SU-DHL-6 (cell line): ENCODE measurements around the gene ACTN1.

ENCODE experiments used
- H2AFZ ChIP-seq: fragments of 200-600 bp; sonication (generic); 2 replicates; pipeline ENCODE4 v1.6.1; 2014; ENCODE audit warnings: low read depth, mild to moderate bottlenecking, moderate library complexity, mixed read lengths, antibody characterized with exemption, low read length; ENCODE audit not compliant: severe bottlenecking
- H3F3A ChIP-seq: fragments of 200-600 bp; shearing (Covaris generic); 2 replicates; pipeline ENCODE4 v1.6.0; 2016; ENCODE audit warnings: antibody characterized with exemption, mild to moderate bottlenecking; ENCODE audit not compliant: insufficient read depth
- H3K27ac ChIP-seq: fragments of 200-600 bp; sonication (generic); 2 replicates; pipeline ENCODE4 v1.5.1; 2016; ENCODE audit warnings: low read depth, mild to moderate bottlenecking, low read length, moderate library complexity, mixed read lengths
- H3K27me3 ChIP-seq: fragments of 200-600 bp; sonication (generic), shearing (Covaris generic); 2 replicates; pipeline ENCODE4 v1.6.0; 2014; ENCODE audit warnings: mild to moderate bottlenecking, low read length
- H3K36me3 ChIP-seq: fragments of 200-600 bp; sonication (generic); 2 replicates; pipeline ENCODE4 v1.6.1; 2014; ENCODE audit warnings: mild to moderate bottlenecking, low read length, mixed read lengths
- H3K4me2 ChIP-seq: fragments of 300-600, 200-600 bp; shearing (Covaris generic), sonication (generic); 2 replicates; pipeline ENCODE4 v1.6.0; 2014; ENCODE audit warnings: low read length, low read depth, mild to moderate bottlenecking; ENCODE audit not compliant: poor library complexity, severe bottlenecking
- H3K4me3 ChIP-seq: fragments of 200-600 bp; sonication (generic); 2 replicates; pipeline ENCODE4 v1.5.1; 2014; ENCODE audit warnings: antibody characterized with exemption, low read length, mild to moderate bottlenecking, mixed read lengths; ENCODE audit not compliant: insufficient read depth, poor library complexity, severe bottlenecking
- H3K79me2 ChIP-seq: fragments of 200-600 bp; sonication (generic); 2 replicates; pipeline ENCODE4 v1.6.1; 2014; ENCODE audit warnings: mild to moderate bottlenecking, low read length, moderate library complexity; ENCODE audit not compliant: insufficient read depth
- H3K9ac ChIP-seq: fragments of 200-600 bp; sonication (generic); 2 replicates; pipeline ENCODE4 v1.7.0; 2014; ENCODE audit warnings: mild to moderate bottlenecking, low read length
- H3K9me2 ChIP-seq: fragments of 200-600 bp; sonication (generic); replicated peaks from 2 replicates; pipeline ENCODE4 v1.6.1; 2014; ENCODE audit warnings: low read length; ENCODE audit not compliant: insufficient read depth
- H3K9me3 ChIP-seq: fragments of 200-600 bp; sonication (generic); 2 replicates; pipeline ENCODE4 v1.6.1; 2014; ENCODE audit warnings: low read length, mixed read lengths; ENCODE audit not compliant: insufficient read depth
- H4K20me1 ChIP-seq: fragments of 200-600 bp; sonication (generic); 2 replicates; pipeline ENCODE4 v1.6.1; 2014; ENCODE audit warnings: low read depth, mild to moderate bottlenecking, antibody characterized with exemption, low read length, moderate library complexity, mixed read lengths
- CTCF ChIP-seq: fragments of 200-600 bp; sonication (generic); IDR thresholded peaks from one replicate; pipeline ENCODE4 v1.5.1; 2017; ENCODE audit warnings: antibody characterized with exemption, mild to moderate bottlenecking, low read length, moderate library complexity; ENCODE audit not compliant: insufficient read depth, poor library complexity, severe bottlenecking
- EZH2phosphoT487 ChIP-seq: fragments of 200-600 bp; sonication (generic), shearing (Covaris generic); conservative IDR thresholded peaks from 2 replicates; pipeline ENCODE4 v1.6.1; 2018; ENCODE audit warnings: mild to moderate bottlenecking, antibody characterized with exemption, low read length, moderate library complexity, mixed read lengths

The ACTN1 gene

GRCh38 chr14:68834816-68835215 lies 144.3 kb downstream of the ACTN1 start:
- H3K9me2 ChIP-seq = no peaks in the 10 kb centered on the region
- H3K27me3 ChIP-seq = no peaks in the 10 kb centered on the region
- H2AFZ ChIP-seq = no peak overlapping the region
- no peaks in the 10 kb centered on the region for H3K36me3 ChIP-seq
- H3K9me3 ChIP-seq = peaks cover 10% of the 10 kb centered on the region
- no peak overlapping the region for H3K27ac ChIP-seq
- 0 out of 2 replicates have a peak, but pooled peaks cover 5% of the 10 kb centered on the region for H3F3A ChIP-seq
- H3K4me2 ChIP-seq = peak overlapping the region; percentile 16
- TF ChIP-seq EZH2phosphoT487 (no peak), CTCF (no peak)
- H3K4me3 ChIP-seq = no peak overlapping the region
- no peak overlapping the region for H3K9ac ChIP-seq
- no peaks in the 10 kb centered on the region for H4K20me1 ChIP-seq
- no peaks in the 10 kb centered on the region for H3K79me2 ChIP-seq

- H3K9ac ChIP-seq = no peak overlapping the region
These were observed 150.4 kb downstream of the ACTN1 start for GRCh38 chr14:68828698-68829097.

GRCh38 chr14:68825729-68826128 lies 153.4 kb downstream of the ACTN1 start:
- Histone ChIP-seq H4K20me1 (no peaks in the 10 kb centered on the region), H3K79me2 (no peaks in the 10 kb centered on the region), H2AFZ (no peak overlapping the region), H3K9ac (no peak overlapping the region), H3K9me3 (no peaks in the 10 kb centered on the region), H3K27ac (no peak overlapping the region), H3K27me3 (no peaks in the 10 kb centered on the region), H3K36me3 (no peaks in the 10 kb centered on the region), H3K4me3 (no peak overlapping the region), H3K9me2 (no peaks in the 10 kb centered on the region), H3K4me2 (no peak overlapping the region), H3F3A (no peaks in the 10 kb centered on the region)
- TF ChIP-seq EZH2phosphoT487 = no peak
- TF ChIP-seq CTCF = no peak

More at GRCh38 chr14:68828698-68829097, 150.4 kb downstream of the ACTN1 start:
- Histone ChIP-seq H3K36me3 (no peaks in the 10 kb centered on the region), H3K79me2 (no peaks in the 10 kb centered on the region), H3K4me3 (no peak overlapping the region), H3K4me2 (no peak overlapping the region), H2AFZ (no peak overlapping the region), H3F3A (no peaks in the 10 kb centered on the region), H3K9me2 (no peaks in the 10 kb centered on the region), H4K20me1 (no peaks in the 10 kb centered on the region), H3K27ac (no peak overlapping the region), H3K27me3 (no peaks in the 10 kb centered on the region), H3K9me3 (no peaks in the 10 kb centered on the region)
- no peak for TF ChIP-seq EZH2phosphoT487
- no peak for TF ChIP-seq CTCF
